AG09309 (cell line): ENCODE measurements around the gene PRDM16.

Source experiments
- DNase-seq: peaks from one replicate; pipeline ENCODE4 v3.0.0-alpha.2; 2010; ENCODE audit warnings: low read depth
- H3K4me3 ChIP-seq: 2 replicates; pipeline ENCODE4 v1.5.1; 2011; ENCODE audit warnings: mild to moderate bottlenecking, low read depth, low read length, moderate library complexity; ENCODE audit not compliant: control insufficient read depth
- TF ChIP-seq, protein P1 (sequence below): IDR thresholded peaks from 2 replicates; pipeline ENCODE4 v1.5.1; 2011; ENCODE audit warnings: mild to moderate bottlenecking, low read depth, low read length, inconsistent platforms; ENCODE audit not compliant: insufficient read depth, control insufficient read depth; ENCODE audit errors: missing control alignments

PRDM16 gene

GRCh38 chr1:3318329-3318728 is 249.3 kb downstream of the PRDM16 start:
- H3K4me3 ChIP-seq = no peak overlapping the region
- DNase-seq = no peak
- TF ChIP-seq, protein P1, sequence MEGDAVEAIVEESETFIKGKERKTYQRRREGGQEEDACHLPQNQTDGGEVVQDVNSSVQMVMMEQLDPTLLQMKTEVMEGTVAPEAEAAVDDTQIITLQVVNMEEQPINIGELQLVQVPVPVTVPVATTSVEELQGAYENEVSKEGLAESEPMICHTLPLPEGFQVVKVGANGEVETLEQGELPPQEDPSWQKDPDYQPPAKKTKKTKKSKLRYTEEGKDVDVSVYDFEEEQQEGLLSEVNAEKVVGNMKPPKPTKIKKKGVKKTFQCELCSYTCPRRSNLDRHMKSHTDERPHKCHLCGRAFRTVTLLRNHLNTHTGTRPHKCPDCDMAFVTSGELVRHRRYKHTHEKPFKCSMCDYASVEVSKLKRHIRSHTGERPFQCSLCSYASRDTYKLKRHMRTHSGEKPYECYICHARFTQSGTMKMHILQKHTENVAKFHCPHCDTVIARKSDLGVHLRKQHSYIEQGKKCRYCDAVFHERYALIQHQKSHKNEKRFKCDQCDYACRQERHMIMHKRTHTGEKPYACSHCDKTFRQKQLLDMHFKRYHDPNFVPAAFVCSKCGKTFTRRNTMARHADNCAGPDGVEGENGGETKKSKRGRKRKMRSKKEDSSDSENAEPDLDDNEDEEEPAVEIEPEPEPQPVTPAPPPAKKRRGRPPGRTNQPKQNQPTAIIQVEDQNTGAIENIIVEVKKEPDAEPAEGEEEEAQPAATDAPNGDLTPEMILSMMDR = no peak

DNA sequence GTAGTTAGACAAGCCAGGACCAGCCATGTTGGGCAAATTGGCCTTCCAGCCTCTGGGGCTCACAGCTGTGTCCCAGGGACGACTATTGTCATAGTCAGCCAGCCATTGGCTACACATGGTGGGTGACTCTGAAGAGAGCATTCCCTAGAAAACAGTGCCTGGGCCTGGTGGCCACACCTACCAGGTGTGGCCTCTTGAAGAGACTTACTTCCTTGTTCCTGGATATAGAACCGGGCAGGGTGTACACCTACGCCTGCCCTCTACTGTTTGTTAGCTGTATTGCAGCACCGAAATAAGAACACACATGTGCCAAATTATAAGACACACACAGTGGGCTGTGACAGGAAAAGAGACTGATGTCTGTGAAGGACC is 250.9 kb downstream of the PRDM16 start:
- peak; percentile 8 for DNase-seq
- H3K4me3 ChIP-seq = no peak overlapping the region
- TF ChIP-seq, protein P1 = peak; percentile 67

GRCh38 chr1:3320246-3321152 is 251.5 kb downstream of the PRDM16 start:
- no peak overlapping the region for H3K4me3 ChIP-seq
- DNase-seq = no peak
- TF ChIP-seq, protein P1 = no peak

DNA sequence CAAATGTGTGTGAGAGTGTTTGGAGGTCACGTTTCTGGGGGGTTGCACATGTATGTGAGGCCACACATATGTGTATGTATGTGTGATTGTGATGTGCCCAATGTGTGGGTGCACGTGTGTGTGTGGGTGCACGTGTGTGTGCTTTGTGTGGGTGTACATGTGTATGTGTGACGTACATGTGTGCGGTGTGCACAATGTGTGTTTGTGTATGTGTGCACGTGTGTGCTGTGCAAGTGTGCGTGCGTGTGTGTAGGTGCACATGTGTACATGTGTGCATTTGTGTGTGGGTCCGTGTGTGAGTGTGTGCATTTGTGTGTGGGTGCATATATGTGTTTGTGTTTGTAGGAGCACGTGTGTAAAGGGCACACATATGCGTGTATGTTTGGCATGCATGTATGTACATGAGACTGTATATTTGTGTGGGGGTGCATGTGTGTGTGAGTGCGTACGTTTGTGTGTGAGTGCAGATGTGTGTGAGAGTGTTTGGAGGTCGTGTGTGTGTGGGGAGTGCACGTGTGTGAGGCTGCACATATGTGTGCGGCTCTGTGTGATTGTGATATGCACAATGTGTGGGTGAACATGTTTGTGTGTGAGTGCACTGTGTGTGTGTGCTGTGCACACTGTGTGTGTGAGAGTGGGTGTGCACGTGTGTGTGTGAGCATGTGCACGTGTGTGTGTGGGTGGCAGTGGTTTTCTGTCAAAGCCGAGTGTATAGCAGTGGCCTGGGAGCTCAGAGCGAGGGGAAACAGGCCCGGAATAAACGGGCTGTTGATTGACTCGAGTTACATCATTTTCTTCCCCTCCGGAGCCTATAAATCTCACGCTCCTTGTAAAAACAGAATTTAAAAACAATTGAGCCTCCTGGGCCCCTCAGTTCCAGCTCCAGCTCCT is 252.8 kb downstream of the PRDM16 start:
- DNase-seq = no peak
- H3K4me3 ChIP-seq = no peak overlapping the region
- TF ChIP-seq, protein P1 = no peak

DNA sequence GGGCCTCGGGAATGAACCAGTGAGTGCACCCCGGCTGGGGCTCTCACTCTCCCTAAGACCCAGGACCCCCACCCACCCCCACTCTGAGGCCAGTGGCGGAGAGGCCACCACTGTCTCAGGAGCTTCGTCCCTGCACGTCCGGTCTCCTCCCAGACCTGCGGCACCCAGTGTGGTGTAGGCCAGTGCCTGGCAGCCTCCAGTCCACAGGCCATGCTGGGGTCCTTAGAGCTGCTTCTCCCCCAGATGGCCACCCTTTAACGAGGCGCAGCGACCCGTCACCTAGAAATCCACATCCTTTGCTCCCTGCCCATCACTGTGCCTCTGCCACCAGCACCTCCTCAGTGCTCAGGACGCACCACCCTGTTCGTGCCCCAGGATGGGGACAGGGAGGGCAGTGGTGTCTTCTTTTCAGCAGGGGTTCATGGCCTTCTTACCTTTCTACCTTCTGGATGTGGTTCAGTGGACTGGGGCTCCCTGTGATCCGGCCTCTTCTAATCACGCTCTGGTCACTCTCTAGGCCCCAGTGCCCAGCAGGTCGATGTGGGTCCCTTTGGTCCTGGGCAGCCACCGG is 253.5 kb downstream of the PRDM16 start:
- DNase-seq = no peak
- H3K4me3 ChIP-seq = no peak overlapping the region
- TF ChIP-seq, protein P1 = no peak

- TF ChIP-seq, protein P1 = no peak
- DNase-seq = no peak
- no peak overlapping the region for H3K4me3 ChIP-seq
Observed at GRCh38 chr1:3323021-3323795, 254.2 kb downstream of the PRDM16 start.
